Panc1 (cell line): ENCODE measurements around the gene DHRS3. TPM values are rescaled to one million over a fixed set of nuclear protein-coding genes. Genes with fewer than 3 reads are reported as not detected.

Source experiments
- ATAC-seq: fragments of 200-7000 bp; cut with Tn5 transposase; 2 replicates; pipeline ENCODE4 v1.9.1; 2020; ENCODE audit warnings: mild to moderate bottlenecking, moderate library complexity
- BruUV-seq: library from RNA; stranded (reverse); fragments of 400-500 nt; replicated peaks from 2 replicates; lab custom pipeline; 2021; lab: Mats Ljungman, UMichigan
- CTCF ChIA-PET: fragments of 300-600 bp; sonication (Branson Sonifier 250); formaldehyde crosslinking; loops from one replicate; lab custom pipeline; 2022; ENCODE audit warnings: antibody characterized with exemption; lab: Charles Lee
- POLR2A ChIA-PET: fragments of 300-600 bp; sonication (Branson Sonifier 250); formaldehyde crosslinking; loops from one replicate; lab custom pipeline; 2022; ENCODE audit warnings: antibody characterized with exemption; lab: Charles Lee
- DNase-seq: peaks from one replicate; pipeline ENCODE4 v3.0.0-alpha.2; 2010; ENCODE audit warnings: low read depth, low spot score
- H3K27ac ChIP-seq: 2 replicates; pipeline ENCODE4 v1.5.1; 2011; ENCODE audit warnings: mild to moderate bottlenecking, low read length, inconsistent platforms
- H3K27me3 ChIP-seq: fragments of 200-500 bp; sonication (Bioruptor generic); 2 replicates; pipeline ENCODE4 v1.6.0; 2014; ENCODE audit warnings: low read length, inconsistent platforms; ENCODE audit not compliant: control insufficient read depth, insufficient read depth
- H3K36me3 ChIP-seq: fragments of 200-500 bp; sonication (Bioruptor generic); 2 replicates; pipeline ENCODE4 v1.5.1; 2014; ENCODE audit warnings: inconsistent platforms, mild to moderate bottlenecking, low read length, moderate library complexity; ENCODE audit not compliant: control insufficient read depth, insufficient read depth
- H3K4me1 ChIP-seq: 2 replicates; pipeline ENCODE4 v1.5.1; 2011; ENCODE audit warnings: inconsistent platforms, mild to moderate bottlenecking, low read length, moderate library complexity; ENCODE audit not compliant: control insufficient read depth, insufficient read depth
- H3K4me3 ChIP-seq, 2 experiments: 2 replicates each; pipeline ENCODE4 v1.5.1; 2011 to 2012; ENCODE audit warnings: low read depth in 2 of 2, low read length in 2 of 2, mild to moderate bottlenecking in 2 of 2, inconsistent platforms in 1 of 2, moderate library complexity in 1 of 2
- H3K9me3 ChIP-seq: fragments of 200-500 bp; sonication (Bioruptor generic); 2 replicates; pipeline ENCODE4 v1.5.1; 2014; ENCODE audit warnings: low read depth, mild to moderate bottlenecking, inconsistent platforms, low read length, moderate library complexity; ENCODE audit not compliant: control insufficient read depth, insufficient read depth
- POLR2AphosphoS5 ChIP-seq: IDR thresholded peaks from 2 replicates; pipeline ENCODE4 v1.6.1; 2012; ENCODE audit warnings: mild to moderate bottlenecking, low read depth, low read length, moderate library complexity
- SIN3A ChIP-seq: IDR thresholded peaks from 2 replicates; pipeline ENCODE4 v1.6.1; 2012; ENCODE audit warnings: low read depth, mild to moderate bottlenecking, low read length, moderate library complexity, borderline replicate concordance; ENCODE audit not compliant: insufficient read depth
- TCF7L2 ChIP-seq: IDR thresholded peaks from 2 replicates; pipeline ENCODE4 v1.6.1; 2011; ENCODE audit warnings: mild to moderate bottlenecking, low read depth, low read length, inconsistent platforms
- in situ Hi-C: cut with HindIII; loops from 2 replicates; pipeline ENCODE4 v1.10.0; 2016; ENCODE audit warnings: low sequenced_read_pairs, low pct_unique_long_range_greater_than_20kb
- intact Hi-C: fragments of 100-400 bp; cut with micrococcal nuclease; formaldehyde crosslinking; loops from one replicate; pipeline ENCODE4 v1.10.0; 2022; ENCODE audit not compliant: unreplicated experiment
- total RNA-seq: library from RNA; stranded (reverse); gene quantifications from one replicate; pipeline ENCODE4 v1.2.1, GENCODE V29; 2021; ENCODE audit not compliant: unreplicated experiment
- TF ChIP-seq, protein P1 (sequence below), 2 experiments: IDR thresholded peaks; 2 replicates each; pipeline ENCODE4 v1.6.1; 2011 to 2012; ENCODE audit warnings: low read depth in 2 of 2, control low read depth in 1 of 2, low read length in 1 of 2, mild to moderate bottlenecking in 1 of 2, moderate library complexity in 1 of 2; ENCODE audit not compliant: insufficient read depth in 1 of 2
- TF ChIP-seq, protein P2 (sequence below): fragments of 450-650 bp; IDR thresholded peaks from 2 replicates; pipeline ENCODE4 v1.5.1; 2017; ENCODE audit warnings: mild to moderate bottlenecking

Gene DHRS3
- total RNA-seq, 1 experiment from 2014 or later: 113 TPM

DNA sequence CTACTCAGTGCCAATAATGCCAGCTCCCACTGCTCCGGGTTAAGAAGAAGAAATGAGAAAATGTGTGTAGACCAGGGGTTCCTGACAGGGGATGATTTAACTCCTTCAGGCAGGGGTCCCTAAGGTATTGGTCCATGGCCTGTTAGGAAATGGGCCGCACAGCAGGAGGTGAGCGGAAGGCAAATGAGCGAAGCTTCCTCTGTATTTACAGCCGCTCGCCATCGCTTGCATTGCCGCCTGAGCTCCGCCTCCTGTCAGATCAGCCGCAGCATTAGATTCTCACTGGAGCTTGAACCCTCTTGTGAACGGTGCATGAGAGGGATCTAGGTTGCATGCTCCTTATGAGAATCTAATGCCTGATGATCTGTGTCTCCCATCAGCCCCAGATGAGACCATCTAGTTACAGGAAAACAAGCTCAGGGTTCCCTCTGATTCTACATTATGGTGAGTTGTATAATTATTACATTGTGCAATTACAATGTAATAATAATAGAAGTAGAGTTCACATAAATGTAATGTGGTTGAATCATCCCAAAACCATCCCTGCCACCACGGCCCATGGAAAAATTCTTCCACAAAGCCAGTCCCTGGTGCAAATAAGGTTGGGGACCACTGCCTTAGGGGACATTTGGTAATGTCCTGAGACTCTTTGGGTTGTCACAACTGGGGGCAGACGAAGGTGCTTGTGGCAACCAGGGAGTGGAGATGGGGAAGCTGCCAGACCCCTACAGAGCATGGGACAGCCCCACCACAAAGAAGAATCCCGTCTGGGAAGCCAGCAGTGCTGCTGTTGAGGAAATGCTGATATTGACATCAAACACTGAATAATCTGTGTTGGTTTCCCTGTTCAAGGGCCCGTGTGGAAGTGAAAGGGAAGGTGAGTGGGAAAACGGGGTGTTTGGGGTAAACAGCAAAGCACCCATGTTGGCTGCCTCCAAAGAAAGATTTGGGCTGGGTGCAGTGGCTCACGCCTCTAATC lies 60.8 kb downstream of the DHRS3 start:
- no peaks in the 10 kb centered on the region for H3K36me3 ChIP-seq
- TF ChIP-seq, protein P1, sequence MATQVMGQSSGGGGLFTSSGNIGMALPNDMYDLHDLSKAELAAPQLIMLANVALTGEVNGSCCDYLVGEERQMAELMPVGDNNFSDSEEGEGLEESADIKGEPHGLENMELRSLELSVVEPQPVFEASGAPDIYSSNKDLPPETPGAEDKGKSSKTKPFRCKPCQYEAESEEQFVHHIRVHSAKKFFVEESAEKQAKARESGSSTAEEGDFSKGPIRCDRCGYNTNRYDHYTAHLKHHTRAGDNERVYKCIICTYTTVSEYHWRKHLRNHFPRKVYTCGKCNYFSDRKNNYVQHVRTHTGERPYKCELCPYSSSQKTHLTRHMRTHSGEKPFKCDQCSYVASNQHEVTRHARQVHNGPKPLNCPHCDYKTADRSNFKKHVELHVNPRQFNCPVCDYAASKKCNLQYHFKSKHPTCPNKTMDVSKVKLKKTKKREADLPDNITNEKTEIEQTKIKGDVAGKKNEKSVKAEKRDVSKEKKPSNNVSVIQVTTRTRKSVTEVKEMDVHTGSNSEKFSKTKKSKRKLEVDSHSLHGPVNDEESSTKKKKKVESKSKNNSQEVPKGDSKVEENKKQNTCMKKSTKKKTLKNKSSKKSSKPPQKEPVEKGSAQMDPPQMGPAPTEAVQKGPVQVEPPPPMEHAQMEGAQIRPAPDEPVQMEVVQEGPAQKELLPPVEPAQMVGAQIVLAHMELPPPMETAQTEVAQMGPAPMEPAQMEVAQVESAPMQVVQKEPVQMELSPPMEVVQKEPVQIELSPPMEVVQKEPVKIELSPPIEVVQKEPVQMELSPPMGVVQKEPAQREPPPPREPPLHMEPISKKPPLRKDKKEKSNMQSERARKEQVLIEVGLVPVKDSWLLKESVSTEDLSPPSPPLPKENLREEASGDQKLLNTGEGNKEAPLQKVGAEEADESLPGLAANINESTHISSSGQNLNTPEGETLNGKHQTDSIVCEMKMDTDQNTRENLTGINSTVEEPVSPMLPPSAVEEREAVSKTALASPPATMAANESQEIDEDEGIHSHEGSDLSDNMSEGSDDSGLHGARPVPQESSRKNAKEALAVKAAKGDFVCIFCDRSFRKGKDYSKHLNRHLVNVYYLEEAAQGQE (IDR thresholded peaks at IDR 0.05; ENCODE audit: insufficient read depth in 1 of 2, low read depth in 2 of 2, low read length in 1 of 2): no peak
- TF ChIP-seq SIN3A (no peak), POLR2AphosphoS5 (no peak), TCF7L2 (no peak)
- TF ChIP-seq, protein P2, sequence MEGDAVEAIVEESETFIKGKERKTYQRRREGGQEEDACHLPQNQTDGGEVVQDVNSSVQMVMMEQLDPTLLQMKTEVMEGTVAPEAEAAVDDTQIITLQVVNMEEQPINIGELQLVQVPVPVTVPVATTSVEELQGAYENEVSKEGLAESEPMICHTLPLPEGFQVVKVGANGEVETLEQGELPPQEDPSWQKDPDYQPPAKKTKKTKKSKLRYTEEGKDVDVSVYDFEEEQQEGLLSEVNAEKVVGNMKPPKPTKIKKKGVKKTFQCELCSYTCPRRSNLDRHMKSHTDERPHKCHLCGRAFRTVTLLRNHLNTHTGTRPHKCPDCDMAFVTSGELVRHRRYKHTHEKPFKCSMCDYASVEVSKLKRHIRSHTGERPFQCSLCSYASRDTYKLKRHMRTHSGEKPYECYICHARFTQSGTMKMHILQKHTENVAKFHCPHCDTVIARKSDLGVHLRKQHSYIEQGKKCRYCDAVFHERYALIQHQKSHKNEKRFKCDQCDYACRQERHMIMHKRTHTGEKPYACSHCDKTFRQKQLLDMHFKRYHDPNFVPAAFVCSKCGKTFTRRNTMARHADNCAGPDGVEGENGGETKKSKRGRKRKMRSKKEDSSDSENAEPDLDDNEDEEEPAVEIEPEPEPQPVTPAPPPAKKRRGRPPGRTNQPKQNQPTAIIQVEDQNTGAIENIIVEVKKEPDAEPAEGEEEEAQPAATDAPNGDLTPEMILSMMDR: no peak
- in situ Hi-C loops (no loop called here), intact Hi-C loops (no loop called here)
- CTCF ChIA-PET: no interaction called here
- ATAC-seq (no peak), DNase-seq (no peak)
- H3K4me1 ChIP-seq: peaks cover 22% of the 10 kb centered on the region
- BruUV-seq: no TSS peak
- H3K4me3 ChIP-seq: no peak overlapping the region
- no peaks in the 10 kb centered on the region for H3K27me3 ChIP-seq
- H3K27ac ChIP-seq: peak overlapping the region; percentile 91
- H3K9me3 ChIP-seq: no peaks in the 10 kb centered on the region
- POLR2A ChIA-PET: interaction anchor here (0.7 kb wide), 1 partner anchor 30 kb away, joined by 3 read pairs; no protein-coding TSS in a partner anchor

DNA sequence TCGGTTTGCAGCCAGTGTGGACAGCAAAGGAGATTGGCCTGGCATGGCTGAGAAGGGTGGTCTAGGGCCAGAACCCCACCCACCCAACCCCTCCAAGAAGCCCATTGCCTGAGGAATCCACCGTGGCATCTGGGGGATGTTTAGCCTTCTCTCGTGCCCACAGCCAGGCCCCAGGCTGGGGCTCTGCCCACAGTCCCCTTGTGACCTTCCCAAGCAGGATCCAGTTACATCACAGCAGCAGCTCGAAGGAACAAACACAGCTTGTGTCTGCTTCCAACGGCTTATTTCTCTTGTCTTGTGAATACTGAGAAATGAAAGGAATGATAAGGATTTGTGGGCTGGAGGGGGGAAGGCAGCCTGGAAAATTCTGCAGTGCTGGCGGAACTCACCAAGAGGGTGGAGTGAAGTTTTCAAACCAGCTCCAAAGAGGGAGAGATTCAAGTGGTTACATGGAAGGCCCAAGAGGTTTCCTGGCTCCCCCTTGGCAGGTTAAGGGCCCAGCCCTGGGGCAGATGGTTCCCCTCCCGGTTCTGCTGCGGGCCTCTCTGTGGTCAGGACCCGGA lies 61.6 kb downstream of the DHRS3 start:
- DNase-seq: no peak
- ATAC-seq: peak; percentile 64
- intact Hi-C loops: no loop called here

More for the DNA sequence above, 61.6 kb downstream of the DHRS3 start:
- TF ChIP-seq, protein P1 (IDR thresholded peaks at IDR 0.05; ENCODE audit: insufficient read depth in 1 of 2, low read depth in 2 of 2, low read length in 1 of 2): no peak
- TF ChIP-seq POLR2AphosphoS5: no peak; the same call in 1 of the 2 replicates
- TF ChIP-seq SIN3A: no peak
- TF ChIP-seq, protein P2: no peak
- TF ChIP-seq TCF7L2: no peak
- POLR2A ChIA-PET: interaction anchor here (0.5 to 0.7 kb wide), 2 partner anchors 29 to 65 kb away, joined by 3 to 5 read pairs; no protein-coding TSS in a partner anchor
- H3K9me3 ChIP-seq: no peaks in the 10 kb centered on the region
- CTCF ChIA-PET: interaction anchor here (0.6 to 0.9 kb wide), 2 partner anchors 19 to 50 kb away, joined by 3 to 5 read pairs; no protein-coding TSS in a partner anchor
- in situ Hi-C loops: no loop called here
- H3K36me3 ChIP-seq: no peaks in the 10 kb centered on the region
- no TSS peak for BruUV-seq
- H3K27me3 ChIP-seq: no peaks in the 10 kb centered on the region
- no peak overlapping the region for H3K4me3 ChIP-seq
- peak overlapping the region; percentile 91 for H3K27ac ChIP-seq
- H3K4me1 ChIP-seq: peaks cover 26% of the 10 kb centered on the region
